DMS 273 (cell line): ENCODE data around the gene GMPR2.

ENCODE experiments used
- DNase-seq: peaks from one replicate; lab custom pipeline; 2025; ENCODE audit not compliant: unreplicated experiment; lab: John Stamatoyannopoulos, UW

GMPR2 gene

DNA sequence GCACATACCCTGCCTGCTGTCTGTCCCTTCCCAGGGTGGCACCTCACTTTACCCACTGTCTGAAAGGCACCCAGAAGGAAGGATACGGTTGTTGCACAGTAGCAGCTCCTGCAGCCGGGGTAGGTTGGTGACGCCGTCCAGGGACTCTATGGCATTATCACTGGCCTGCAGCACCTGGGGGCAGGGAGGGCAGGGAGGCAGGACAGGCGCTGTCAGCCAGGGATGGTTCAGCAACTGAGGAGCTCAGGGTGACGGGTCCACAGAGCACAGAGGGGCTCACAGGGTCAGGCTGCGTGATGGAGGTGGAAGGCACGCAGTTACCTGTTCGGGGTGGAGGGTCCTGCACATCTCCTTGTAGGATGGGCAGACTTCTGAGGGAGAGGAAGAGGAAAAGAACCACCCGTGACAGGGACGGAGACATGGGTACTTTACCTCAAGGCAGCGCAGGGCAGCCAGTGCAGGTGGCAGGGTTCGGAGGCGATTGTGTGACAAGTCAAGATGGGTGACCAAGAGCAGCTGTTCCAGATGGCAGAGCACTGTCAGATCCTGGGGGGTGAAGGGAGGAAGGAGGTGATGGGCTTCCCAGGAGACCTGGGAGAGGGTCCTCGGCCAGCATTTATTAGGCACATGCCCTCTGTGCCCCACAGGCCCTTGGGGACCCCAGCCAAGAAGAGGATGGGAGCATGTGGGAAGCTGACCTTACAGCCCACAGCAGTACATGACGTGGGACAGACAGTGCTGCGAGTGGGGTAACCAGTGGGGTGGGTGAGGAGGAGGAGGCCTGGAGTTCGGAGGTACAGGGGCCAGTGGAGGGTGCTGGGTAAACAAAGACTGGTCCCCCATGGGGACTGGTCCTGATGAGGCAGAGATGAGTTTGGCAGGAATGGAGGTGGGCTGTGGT is 33.9 kb downstream of the GMPR2 start:
- no peak for DNase-seq

DNA sequence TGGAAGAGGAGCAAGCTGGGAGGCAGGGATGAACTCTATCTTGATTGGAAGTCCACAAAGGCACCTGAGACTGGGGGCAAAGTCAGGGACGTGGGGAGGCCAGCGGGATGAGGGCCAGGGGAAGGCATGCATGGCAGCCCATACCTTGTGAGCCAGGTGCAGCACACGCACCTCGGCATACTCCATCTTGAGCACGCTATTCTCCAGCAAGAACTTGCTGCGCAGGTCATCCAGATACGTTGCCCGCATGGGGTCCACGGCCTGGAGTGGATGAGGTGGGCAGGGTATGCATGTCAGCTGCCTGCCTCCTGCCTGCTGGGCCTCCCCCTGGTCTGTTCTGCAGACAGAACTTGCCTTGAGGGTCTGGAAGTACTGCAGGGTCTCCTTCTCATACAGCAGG is 34.8 kb downstream of the GMPR2 start:
- no peak for DNase-seq

- no peak for DNase-seq
Observed at GRCh38 chr14:24268225-24268624, 35.5 kb downstream of the GMPR2 start.

- no peak for DNase-seq
Observed at GRCh38 chr14:24269368-24269767, 36.6 kb downstream of the GMPR2 start.

DNA sequence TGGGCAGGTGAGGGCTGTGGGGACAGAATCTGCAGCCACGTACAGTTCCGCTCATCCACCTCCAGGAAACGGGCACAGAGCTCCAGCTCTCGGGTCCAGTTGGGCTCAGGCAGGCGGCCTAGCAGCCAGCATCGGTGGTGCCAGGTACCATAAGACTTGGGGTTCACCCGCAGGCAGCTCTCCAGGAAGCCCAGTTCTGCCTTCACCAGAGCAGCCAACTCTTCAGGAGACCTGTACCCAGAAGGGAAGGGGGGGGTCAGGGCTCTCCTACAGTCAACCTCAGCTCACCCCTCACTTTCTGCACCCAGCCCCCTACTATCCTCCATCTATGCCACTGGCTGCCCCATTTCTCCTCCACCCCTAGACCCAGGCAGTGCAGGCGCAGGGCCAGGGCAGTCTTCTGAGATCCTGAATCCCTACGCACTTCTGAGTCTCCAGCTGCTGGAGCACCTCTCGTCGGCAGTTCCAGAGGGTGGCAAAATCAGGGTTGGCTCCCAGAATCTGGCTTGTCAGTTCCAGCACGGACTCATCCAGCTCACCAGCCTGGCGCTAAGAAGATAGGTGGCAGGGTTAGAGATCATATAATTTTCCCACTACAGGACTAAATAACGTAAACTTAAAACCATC is 37.3 kb downstream of the GMPR2 start:
- DNase-seq, result no peak

DNA sequence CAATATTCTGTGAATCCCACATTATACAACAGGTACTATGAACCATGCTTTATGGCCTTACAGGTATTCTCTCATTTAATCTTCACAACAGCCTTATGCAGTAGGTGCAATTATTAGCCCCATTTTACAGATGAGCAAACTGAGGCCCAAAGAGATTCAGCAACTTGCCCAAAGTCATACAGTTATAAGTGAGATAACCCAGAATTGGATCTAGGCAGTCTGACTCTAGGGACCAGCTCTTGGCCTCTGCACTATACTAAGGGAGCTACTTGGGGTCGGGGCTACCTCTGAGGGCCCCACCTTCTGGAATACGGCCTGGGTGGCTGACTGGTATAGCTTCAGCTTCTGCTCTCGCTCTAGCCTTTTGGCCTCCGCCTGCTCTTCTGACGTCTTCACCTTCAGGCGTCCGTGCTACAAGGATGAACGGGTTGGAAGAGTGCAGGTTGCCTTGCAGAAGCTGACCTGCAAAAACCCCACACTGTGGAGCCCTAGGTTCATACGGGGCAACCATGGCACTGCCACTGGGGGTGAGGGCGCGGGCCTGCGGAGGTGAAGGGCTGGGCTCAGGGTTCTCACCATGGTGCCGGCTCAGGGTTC is 37.9 kb downstream of the GMPR2 start:
- DNase-seq, result no peak

- peak; percentile 98 for DNase-seq
Observed at GRCh38 chr14:24271134-24271833, 38.6 kb downstream of the GMPR2 start, which contains the start of gene RABGGTA. TSS of gene RABGGTA (minus strand) at chr14:24271597. CDS start at chr14:24271115, 482 bp downstream.

DNA sequence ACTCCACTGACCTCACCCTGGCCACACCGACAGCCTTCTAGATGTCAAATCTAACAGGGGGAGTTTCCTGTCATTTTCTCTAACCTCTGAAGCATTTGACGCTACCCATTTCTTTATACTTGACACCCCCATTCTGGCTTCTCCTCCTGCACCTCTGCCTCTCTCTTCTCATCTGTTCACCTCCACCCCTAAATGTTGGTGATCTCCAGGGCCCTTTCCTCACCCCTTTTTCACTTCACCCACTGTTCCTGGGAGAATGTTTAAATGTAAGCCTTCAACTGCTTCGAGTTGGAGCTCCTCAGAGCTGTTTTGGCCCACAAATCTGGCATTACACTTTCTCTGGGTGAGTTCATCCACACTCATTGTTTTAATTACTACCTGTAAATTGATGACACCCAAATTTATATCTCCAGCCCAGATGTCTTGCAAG is 39.1 kb downstream of the GMPR2 start:
- no peak for DNase-seq

GRCh38 chr14:24272467-24272866 is 39.7 kb downstream of the GMPR2 start:
- DNase-seq, result no peak

GRCh38 chr14:24273422-24273998 is 40.8 kb downstream of the GMPR2 start:
- peak; percentile 37 for DNase-seq

GRCh38 chr14:24274101-24274543 is 41.4 kb downstream of the GMPR2 start:
- DNase-seq, result no peak

GRCh38 chr14:24277071-24277470 is 44.3 kb downstream of the GMPR2 start:
- DNase-seq, result no peak

GRCh38 chr14:24277606-24278321 is 45.0 kb downstream of the GMPR2 start:
- no peak for DNase-seq

DNA sequence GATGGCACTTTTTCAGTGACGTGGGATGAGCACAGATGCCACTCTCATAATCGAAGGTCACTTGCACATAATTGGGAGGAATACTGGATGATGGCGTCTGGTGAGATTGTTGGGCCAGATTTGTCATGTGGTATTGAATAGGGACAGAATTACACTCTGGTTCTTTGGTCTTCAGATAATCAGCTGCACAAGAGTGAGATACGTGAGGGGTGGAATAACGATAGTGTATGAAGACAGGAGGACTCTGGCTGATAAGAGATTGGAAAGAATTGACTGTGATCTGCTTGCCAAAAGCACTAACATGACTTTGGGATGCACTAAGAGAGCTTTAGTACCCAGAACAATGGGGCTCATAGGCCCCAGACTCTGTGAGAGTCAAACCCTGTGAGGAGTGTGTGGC is 45.7 kb downstream of the GMPR2 start:
- DNase-seq, result no peak

DNA sequence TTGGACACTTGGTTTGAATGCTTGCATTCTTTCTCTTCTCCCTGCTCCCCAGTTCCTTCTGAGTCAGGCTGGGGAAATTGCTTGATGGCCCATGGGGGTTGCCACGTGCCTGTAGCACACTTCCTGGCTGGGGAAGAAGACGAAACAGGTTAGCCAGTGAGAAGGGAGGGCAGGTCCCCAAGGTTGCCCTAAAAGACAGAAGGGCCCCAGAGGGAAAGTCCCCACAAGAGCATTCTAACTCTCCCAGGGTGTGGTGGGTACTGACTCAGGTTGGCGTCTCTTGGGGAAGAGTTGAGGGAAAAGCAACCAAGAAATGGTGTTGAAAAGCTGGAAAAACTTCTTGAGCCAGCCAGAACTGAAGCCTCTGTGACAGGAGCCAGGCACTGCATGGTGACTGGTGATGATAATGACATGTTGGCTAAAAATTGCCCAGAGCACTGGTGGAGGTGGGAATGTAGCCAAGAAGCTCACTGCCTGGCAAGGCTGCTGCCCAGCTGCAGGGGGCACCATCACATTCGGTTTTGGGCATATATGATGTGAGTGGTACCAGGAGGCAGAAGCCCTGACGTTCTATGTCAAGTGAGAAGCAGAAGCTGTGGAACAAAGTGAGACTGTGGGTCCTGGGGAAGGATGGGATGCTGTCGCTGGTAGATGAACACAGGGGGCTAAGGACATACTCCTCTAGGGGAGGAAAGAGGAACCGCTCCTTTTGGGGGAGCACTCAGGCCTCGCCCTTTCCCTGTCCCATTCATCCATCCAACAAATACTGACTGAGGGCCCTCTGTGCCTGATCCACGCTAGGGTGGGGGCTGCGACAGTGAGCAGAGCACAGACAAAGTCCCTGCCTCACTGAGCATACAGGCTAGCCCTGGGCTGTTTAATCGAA is 46.8 kb downstream of the GMPR2 start:
- peak; percentile 69 for DNase-seq

- no peak for DNase-seq
Observed at GRCh38 chr14:24280797-24281460, 48.2 kb downstream of the GMPR2 start.

GRCh38 chr14:24281636-24282035 is 48.9 kb downstream of the GMPR2 start:
- no peak for DNase-seq

DNA sequence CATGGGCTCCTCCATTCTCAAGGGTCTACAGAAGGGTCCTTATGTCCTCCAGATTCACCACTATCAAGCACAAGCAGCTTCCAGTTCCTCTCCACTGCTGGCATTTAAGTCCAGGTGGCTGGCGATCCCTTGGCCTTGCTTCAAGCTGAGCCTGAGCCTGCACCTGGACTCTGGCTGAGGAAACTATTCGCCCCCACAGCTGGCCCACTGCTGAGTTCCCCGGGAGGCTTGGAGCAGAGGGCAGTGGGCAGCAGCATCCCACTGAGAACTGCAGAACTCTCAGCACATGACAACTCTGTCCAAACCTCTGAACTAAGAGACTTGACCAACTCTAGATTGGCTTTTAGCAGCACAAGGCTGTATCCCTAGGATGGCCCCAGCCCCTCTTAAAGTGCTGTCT is 50.0 kb downstream of the GMPR2 start:
- peak; percentile 32 for DNase-seq
